Omental fat pad (tissue), 4 donors: ENCODE measurements around the gene GNA15. TPM values are rescaled to one million over a fixed set of nuclear protein-coding genes. Genes with fewer than 3 reads are reported as not detected.
A peak's percentile ranks its signal among the peaks of the same experiment; 100 is the strongest.

ENCODE experiments used
- ATAC-seq: fragments of 150-250 bp; one replicate; pipeline ENCODE4 v1.9.1; 2016; ENCODE audit warnings: mild to moderate bottlenecking, moderate library complexity; ENCODE audit not compliant: low FRiP score
- DNase-seq: peaks from one replicate; pipeline ENCODE4 v3.0.0-alpha.2; 2019; ENCODE audit warnings: low spot score
- CTCF ChIP-seq, 3 donors: fragments of 450-650 bp; IDR thresholded peaks; one replicate each; pipeline ENCODE4 v1.5.1; 2016 to 2017; ENCODE audit warnings: antibody characterized with exemption in 3 of 3, mild to moderate bottlenecking in 3 of 3, moderate library complexity in 2 of 3
- total RNA-seq, 4 donors: library from RNA; depleted of rRNA; stranded (reverse); fragments of >200 nt; gene quantifications; one replicate each; pipeline ENCODE4 v1.1.0, GENCODE V29; 2016

Gene GNA15
- total RNA-seq, 4 donors from 2014 or later = 10.2 to 33.7 (median 10.8) TPM

GRCh38 chr19:3186160-3186688 lies 50.4 kb downstream of the GNA15 start:
- DNase-seq = no peak
- TF ChIP-seq CTCF (IDR thresholded peaks at IDR 0.05) = no peak
- peak; percentile 33 for ATAC-seq

GRCh38 chr19:3186891-3187661 lies 51.2 kb downstream of the GNA15 start:
- TF ChIP-seq CTCF (IDR thresholded peaks at IDR 0.05) = no peak
- DNase-seq (no peak), ATAC-seq (no peak)

GRCh38 chr19:3187662-3188511 lies 52.1 kb downstream of the GNA15 start:
- no peak for ATAC-seq
- no peak for TF ChIP-seq CTCF (IDR thresholded peaks at IDR 0.05)
- no peak for DNase-seq

- no peak for ATAC-seq
- TF ChIP-seq CTCF (IDR thresholded peaks at IDR 0.05) = no peak
- DNase-seq = no peak
Observed at GRCh38 chr19:3188627-3189596, 53.1 kb downstream of the GNA15 start.

GRCh38 chr19:3189702-3190469 lies 54.1 kb downstream of the GNA15 start:
- ATAC-seq (no peak), DNase-seq (no peak)
- TF ChIP-seq CTCF (IDR thresholded peaks at IDR 0.05) = no peak

GRCh38 chr19:3190470-3190770 lies 54.6 kb downstream of the GNA15 start:
- ATAC-seq = no peak
- no peak for TF ChIP-seq CTCF (IDR thresholded peaks at IDR 0.05)

More at GRCh38 chr19:3190470-3190770, 54.6 kb downstream of the GNA15 start:
- no peak for DNase-seq
